Umbilical cord (tissue), 2 donors: ENCODE measurements around the gene CHRND. TPM values are rescaled to one million over a fixed set of nuclear protein-coding genes. Genes with fewer than 3 reads are reported as not detected.

Experiments used
- DNase-seq: peaks from one replicate; pipeline ENCODE4 v3.0.0-alpha.2; 2015; ENCODE audit warnings: low spot score
- total RNA-seq: library from RNA; depleted of rRNA; stranded (reverse); fragments of >200 nt; gene quantifications from one replicate; pipeline ENCODE4 v1.2.3, GENCODE V29; 2014; ENCODE audit warnings: low replicate concordance; ENCODE audit not compliant: insufficient read depth

Gene CHRND
- total RNA-seq, 1 donor from 2014 or later = 1.7 TPM

- no peak for DNase-seq
Observed at GRCh38 chr2:232502911-232503808, 22.8 kb upstream of the CHRND start.

GRCh38 chr2:232503809-232504323, 22.1 kb upstream of the CHRND start:
- no peak for DNase-seq

- no peak for DNase-seq
Observed at GRCh38 chr2:232504438-232504837, 21.5 kb upstream of the CHRND start.

GRCh38 chr2:232505856-232506255, 20.1 kb upstream of the CHRND start:
- no peak for DNase-seq

- DNase-seq = no peak
Observed at GRCh38 chr2:232506709-232507108, 19.3 kb upstream of the CHRND start.

- no peak for DNase-seq
Observed at GRCh38 chr2:232508251-232508650, 17.7 kb upstream of the CHRND start.

- no peak for DNase-seq
Observed at GRCh38 chr2:232511336-232511890, 14.5 kb upstream of the CHRND start.

GRCh38 chr2:232512602-232513001, 13.4 kb upstream of the CHRND start:
- no peak for DNase-seq

GRCh38 chr2:232513353-232513752, 12.6 kb upstream of the CHRND start:
- no peak for DNase-seq

GRCh38 chr2:232515639-232516038, 10.3 kb upstream of the CHRND start:
- no peak for DNase-seq

- no peak for DNase-seq
Observed at GRCh38 chr2:232516551-232516950, 9.4 kb upstream of the CHRND start.

GRCh38 chr2:232518844-232519243, 7.1 kb upstream of the CHRND start:
- no peak for DNase-seq

- no peak for DNase-seq
Observed at GRCh38 chr2:232519581-232520438, 6.2 kb upstream of the CHRND start, which contains the start of gene PRSS56. Gene PRSS56 (plus strand): TSS chr2:232520388. CDS start chr2:232520599, 211 bp downstream.

- no peak for DNase-seq
Observed at GRCh38 chr2:232520489-232520888, 5.5 kb upstream of the CHRND start.

GRCh38 chr2:232521098-232521497, 4.9 kb upstream of the CHRND start:
- no peak for DNase-seq

- DNase-seq = no peak
Observed at GRCh38 chr2:232521959-232522622, 3.9 kb upstream of the CHRND start.

- no peak for DNase-seq
Observed at GRCh38 chr2:232522623-232523401, 3.1 kb upstream of the CHRND start.

GRCh38 chr2:232523402-232523681, 2.6 kb upstream of the CHRND start:
- DNase-seq = no peak

GRCh38 chr2:232523682-232524597, 2.0 kb upstream of the CHRND start:
- DNase-seq = no peak

GRCh38 chr2:232524771-232525170, 1.2 kb upstream of the CHRND start:
- DNase-seq = no peak
